ENCODE data around the gene PSMB2. TPM values are rescaled to one million over a fixed set of nuclear protein-coding genes. Genes with fewer than 3 reads are reported as not detected.
A peak's percentile ranks its signal among the peaks of the same experiment; 100 is the strongest.

PSMB2 gene
- total and polyA plus RNA-seq, 9 donors = 19.8 to 63.9 (median 60.2) TPM

DNA sequence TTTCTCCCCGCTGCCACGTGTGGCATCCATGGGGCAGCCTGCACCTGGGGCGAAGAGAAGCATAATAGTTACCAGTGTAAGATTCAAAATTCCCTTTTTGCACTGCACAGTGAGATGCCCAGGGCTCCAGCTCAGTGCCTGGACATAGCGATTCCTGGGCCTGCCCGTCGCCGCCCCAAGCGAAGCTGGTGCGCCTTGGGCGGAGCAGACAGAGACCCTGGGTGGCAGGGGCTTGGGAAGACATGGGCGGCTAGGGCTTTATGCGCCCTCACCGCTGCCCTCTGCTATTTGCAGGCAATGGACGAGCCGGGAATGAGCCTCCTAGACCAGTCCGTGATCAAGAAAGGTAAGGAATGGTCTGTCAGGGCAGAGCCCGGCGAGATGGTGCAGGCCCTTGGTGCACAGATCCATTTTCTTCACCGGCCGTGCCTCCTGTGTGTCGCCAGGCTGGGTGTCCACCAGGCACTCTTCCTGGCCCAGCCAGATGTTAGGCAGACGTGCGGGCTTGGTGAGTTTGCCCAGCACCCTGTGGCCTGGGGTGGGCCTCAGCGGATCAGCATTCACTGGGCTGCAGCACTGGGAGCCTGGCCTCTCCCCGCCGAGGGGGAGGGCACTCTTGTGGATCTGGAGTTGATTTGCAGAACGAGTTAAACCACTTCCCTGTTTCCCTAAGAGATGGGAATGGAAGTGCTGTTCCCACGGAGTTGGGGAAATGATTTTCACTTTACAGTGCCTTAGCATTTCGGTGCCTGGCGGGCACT is 66.5 kb downstream of the PSMB2 start:
- DNase-seq = no peak
- Histone ChIP-seq H3K4me1 (ENCODE audit: control insufficient read depth, insufficient read depth, low read length) (peaks cover 29% of the 10 kb centered on the region), H3K27me3 (ENCODE audit: control insufficient read depth, insufficient read depth, low read length) (peaks cover 91% of the 10 kb centered on the region), H3K4me3 (ENCODE audit: low read length) (no peak overlapping the region), H3K9me3 (replicated peaks; ENCODE audit: control insufficient read depth, low read depth, low read length) (no peaks in the 10 kb centered on the region), H3K36me3 (ENCODE audit: control insufficient read depth, insufficient read depth, low read length) (no peaks in the 10 kb centered on the region), H3K27ac (ENCODE audit: low read length) (no peak overlapping the region)
- WGBS (ENCODE audit: insufficient coverage) = 58% methylated on average over 26 of the region's 30 CpGs

GRCh38 chr1:35574125-35574654 is 67.1 kb downstream of the PSMB2 start:
- H3K27me3 ChIP-seq (ENCODE audit: control insufficient read depth, insufficient read depth, low read length) = peaks cover 87% of the 10 kb centered on the region
- 23% methylated on average over 48 of the region's 48 CpGs for WGBS (ENCODE audit: insufficient coverage)
- H3K4me3 ChIP-seq (ENCODE audit: low read length) = no peak overlapping the region
- no peaks in the 10 kb centered on the region for H3K9me3 ChIP-seq (replicated peaks; ENCODE audit: control insufficient read depth, low read depth, low read length)
- no peak overlapping the region for H3K27ac ChIP-seq (ENCODE audit: low read length)
- H3K4me1 ChIP-seq (ENCODE audit: control insufficient read depth, insufficient read depth, low read length) = peaks cover 29% of the 10 kb centered on the region
- no peak for DNase-seq
- H3K36me3 ChIP-seq (ENCODE audit: control insufficient read depth, insufficient read depth, low read length) = no peaks in the 10 kb centered on the region

GRCh38 chr1:35573198-35574124 is 67.9 kb downstream of the PSMB2 start, which contains the start of gene TFAP2E:
TFAP2E (plus strand) TSS chr1:35573314; CDS start chr1:35573578, 264 bp downstream.
- peaks cover 28% of the 10 kb centered on the region for H3K4me1 ChIP-seq (ENCODE audit: control insufficient read depth, insufficient read depth, low read length)
- DNase-seq = no peak
- WGBS (ENCODE audit: insufficient coverage) = 2% methylated on average over 93 of the region's 95 CpGs

GRCh38 chr1:35572296-35572695 is 69.0 kb downstream of the PSMB2 start:
- peaks cover 19% of the 10 kb centered on the region for H3K4me1 ChIP-seq (ENCODE audit: control insufficient read depth, insufficient read depth, low read length)
- H3K36me3 ChIP-seq (ENCODE audit: control insufficient read depth, insufficient read depth, low read length) = peaks cover under 1% of the 10 kb centered on the region
- WGBS (ENCODE audit: insufficient coverage) = 64% methylated on average over 2 of the region's 2 CpGs
- no peak overlapping the region for H3K4me3 ChIP-seq (ENCODE audit: low read length)
- no peaks in the 10 kb centered on the region for H3K9me3 ChIP-seq (replicated peaks; ENCODE audit: control insufficient read depth, low read depth, low read length)
- H3K27ac ChIP-seq (ENCODE audit: low read length) = no peak overlapping the region
- no peak for DNase-seq
- H3K27me3 ChIP-seq (ENCODE audit: control insufficient read depth, insufficient read depth, low read length) = peaks cover 71% of the 10 kb centered on the region

More at GRCh38 chr1:35573198-35574124, 67.9 kb downstream of the PSMB2 start, which contains the start of gene TFAP2E:
- peak within 1 kb of the TSS; percentile 39 for H3K4me3 ChIP-seq (ENCODE audit: low read length)
- no peaks in the 10 kb centered on the region for H3K9me3 ChIP-seq (replicated peaks; ENCODE audit: control insufficient read depth, low read depth, low read length)
- H3K27me3 ChIP-seq (ENCODE audit: control insufficient read depth, insufficient read depth, low read length) = peaks cover 82% of the 10 kb centered on the region
- H3K27ac ChIP-seq (ENCODE audit: low read length) = no peak within 1 kb of the TSS
- H3K36me3 ChIP-seq (ENCODE audit: control insufficient read depth, insufficient read depth, low read length) = no peaks in the 10 kb centered on the region

DNA sequence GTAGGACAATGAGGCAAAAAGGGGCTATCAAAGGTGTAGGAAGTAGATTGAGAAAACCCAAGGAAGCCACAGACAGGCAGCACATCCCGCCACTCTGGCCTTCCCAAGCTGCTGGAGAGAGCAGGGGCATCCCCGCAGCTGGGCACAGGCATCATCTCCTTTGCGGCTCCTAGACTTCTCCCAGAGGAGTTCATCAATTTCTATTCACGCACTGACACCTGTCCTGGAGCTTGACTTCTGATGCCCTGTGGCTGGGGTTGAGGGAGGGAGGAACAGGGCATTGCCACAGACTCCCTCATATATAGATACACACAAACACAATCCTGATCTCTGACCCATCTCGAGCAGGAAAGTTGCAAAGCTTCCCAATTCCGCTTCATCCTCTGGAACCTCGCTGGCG is 70.1 kb downstream of the PSMB2 start:
- peaks cover 60% of the 10 kb centered on the region for H3K27me3 ChIP-seq (ENCODE audit: control insufficient read depth, insufficient read depth, low read length)

GRCh38 chr1:35570589-35571137 is 70.7 kb downstream of the PSMB2 start:
- no peak overlapping the region for H3K4me3 ChIP-seq (ENCODE audit: low read length)
- peaks cover 26% of the 10 kb centered on the region for H3K4me1 ChIP-seq (ENCODE audit: control insufficient read depth, insufficient read depth, low read length)
- peaks cover 3% of the 10 kb centered on the region for H3K36me3 ChIP-seq (ENCODE audit: control insufficient read depth, insufficient read depth, low read length)
- no peak for DNase-seq
- WGBS (ENCODE audit: insufficient coverage) = 82% methylated on average over 10 of the region's 10 CpGs
- no peak overlapping the region for H3K27ac ChIP-seq (ENCODE audit: low read length)
- H3K27me3 ChIP-seq (ENCODE audit: control insufficient read depth, insufficient read depth, low read length) = peaks cover 54% of the 10 kb centered on the region
- H3K9me3 ChIP-seq (replicated peaks; ENCODE audit: control insufficient read depth, low read depth, low read length) = no peaks in the 10 kb centered on the region

More for the DNA sequence above, 70.1 kb downstream of the PSMB2 start:
- DNase-seq = no peak
- Histone ChIP-seq H3K4me3 (ENCODE audit: low read length) (no peak overlapping the region), H3K9me3 (replicated peaks; ENCODE audit: control insufficient read depth, low read depth, low read length) (no peaks in the 10 kb centered on the region), H3K36me3 (ENCODE audit: control insufficient read depth, insufficient read depth, low read length) (peaks cover 3% of the 10 kb centered on the region), H3K4me1 (ENCODE audit: control insufficient read depth, insufficient read depth, low read length) (peaks cover 23% of the 10 kb centered on the region), H3K27ac (ENCODE audit: low read length) (no peak overlapping the region)
- 66% methylated on average over 7 of the region's 8 CpGs for WGBS (ENCODE audit: insufficient coverage)

DNA sequence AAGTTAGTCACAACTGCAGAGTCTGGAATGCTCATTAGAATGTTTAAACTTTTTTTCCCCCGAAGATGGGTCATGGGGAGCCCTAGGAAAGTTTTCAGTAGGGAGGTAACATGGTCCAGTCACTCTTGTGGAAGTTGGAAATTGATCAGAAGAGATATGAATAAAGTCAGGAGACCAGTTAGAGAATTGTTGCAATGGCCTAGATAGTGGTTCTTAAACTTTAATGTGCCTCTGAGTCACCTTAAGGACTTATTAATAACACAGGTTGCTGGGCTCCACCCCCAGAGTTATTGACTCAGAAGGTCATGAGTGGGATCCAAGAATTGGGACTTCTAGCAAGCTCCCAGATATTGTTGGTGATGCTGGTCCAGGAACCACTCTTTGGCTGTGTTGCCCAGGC is 71.4 kb downstream of the PSMB2 start:
- H3K9me3 ChIP-seq (replicated peaks; ENCODE audit: control insufficient read depth, low read depth, low read length) = no peaks in the 10 kb centered on the region
- H3K4me3 ChIP-seq (ENCODE audit: low read length) = no peak overlapping the region
- H3K27me3 ChIP-seq (ENCODE audit: control insufficient read depth, insufficient read depth, low read length) = peaks cover 47% of the 10 kb centered on the region
- H3K27ac ChIP-seq (ENCODE audit: low read length) = no peak overlapping the region
- DNase-seq = no peak
- peaks cover 9% of the 10 kb centered on the region for H3K36me3 ChIP-seq (ENCODE audit: control insufficient read depth, insufficient read depth, low read length)
- 67% methylated on average over 1 of the region's 1 CpG for WGBS (ENCODE audit: insufficient coverage)
- peaks cover 26% of the 10 kb centered on the region for H3K4me1 ChIP-seq (ENCODE audit: control insufficient read depth, insufficient read depth, low read length)

GRCh38 chr1:35568975-35569395 is 72.3 kb downstream of the PSMB2 start:
- no CpG with 5 or more reads among the region's 4 CpGs for WGBS (ENCODE audit: insufficient coverage)
- H3K4me1 ChIP-seq (ENCODE audit: control insufficient read depth, insufficient read depth, low read length) = peaks cover 26% of the 10 kb centered on the region
- peaks cover 17% of the 10 kb centered on the region for H3K36me3 ChIP-seq (ENCODE audit: control insufficient read depth, insufficient read depth, low read length)
- H3K27me3 ChIP-seq (ENCODE audit: control insufficient read depth, insufficient read depth, low read length) = peaks cover 39% of the 10 kb centered on the region
- H3K9me3 ChIP-seq (replicated peaks; ENCODE audit: control insufficient read depth, low read depth, low read length) = no peaks in the 10 kb centered on the region
- peak; percentile 81 for DNase-seq
- no peak overlapping the region for H3K4me3 ChIP-seq (ENCODE audit: low read length)
- H3K27ac ChIP-seq (ENCODE audit: low read length) = no peak overlapping the region

GRCh38 chr1:35567947-35568558 is 73.3 kb downstream of the PSMB2 start:
- Histone ChIP-seq H3K36me3 (ENCODE audit: control insufficient read depth, insufficient read depth, low read length) (peaks cover 23% of the 10 kb centered on the region), H3K4me3 (ENCODE audit: low read length) (no peak overlapping the region), H3K4me1 (ENCODE audit: control insufficient read depth, insufficient read depth, low read length) (peaks cover 20% of the 10 kb centered on the region), H3K9me3 (replicated peaks; ENCODE audit: control insufficient read depth, low read depth, low read length) (no peaks in the 10 kb centered on the region), H3K27ac (ENCODE audit: low read length) (no peak overlapping the region), H3K27me3 (ENCODE audit: control insufficient read depth, insufficient read depth, low read length) (peaks cover 30% of the 10 kb centered on the region)
- DNase-seq = no peak
- 53% methylated on average over 9 of the region's 9 CpGs for WGBS (ENCODE audit: insufficient coverage)
